ENCODE data around the gene METRN. TPM values are rescaled to one million over a fixed set of nuclear protein-coding genes. Genes with fewer than 3 reads are reported as not detected.

The METRN gene
- total and polyA plus RNA-seq, 2 donors (not counting 1 experiment from before 2014, with no cell fraction given): 6.9 to 10.4 TPM

- H3K9ac ChIP-seq (ENCODE audit: low read length): no peak within 1 kb of the TSS
- peaks cover 0 to 25% of the 10 kb centered on the region in 2 experiments for H3K36me3 ChIP-seq (replicated peaks in 1 of 2; ENCODE audit: control extremely low read depth in 1 of 2, control insufficient read depth in 1 of 2, extremely low read depth in 1 of 2, insufficient read depth in 2 of 2, low read length in 1 of 2)
- peaks cover 10 to 32% of the 10 kb centered on the region in 2 donors for H3K4me1 ChIP-seq (ENCODE audit: control insufficient read depth in 2 of 2, insufficient read depth in 2 of 2, low read length in 2 of 2)
- no peak within 1 kb of the TSS for H3K27ac ChIP-seq (ENCODE audit: low read length in 2 of 2)
- Mint-ChIP-seq H3K27me3 (peaks cover 6% of the 10 kb centered on the region), H3K4me1 (peaks cover 23% of the 10 kb centered on the region), H3K9me3 (ENCODE audit: insufficient read depth) (no peaks in the 10 kb centered on the region), H3K27ac (no peak within 1 kb of the TSS), H3K4me3 (peak within 1 kb of the TSS; percentile 41)
- ChIA-PET POLR2A (interaction anchor here (0.6 kb wide), 1 partner anchor 81 kb away, joined by 4 read pairs; no protein-coding TSS in a partner anchor), CTCF (no interaction called here)
- peaks cover 17% of the 10 kb centered on the region for H4K20me1 ChIP-seq (ENCODE audit: control insufficient read depth, insufficient read depth, low read length, poor library complexity, severe bottlenecking)
- ATAC-seq (ENCODE audit: low read depth) (no peak), DNase-seq (no peak)
- intact Hi-C loops (cut with micrococcal nuclease): loop anchor here (5.0 kb wide), 1 partner anchor 1002 kb away; the partner anchor contains the start of gene JPT2
- peaks cover 0 to 25% (median 11%) of the 10 kb centered on the region in 4 experiments for H3K27me3 ChIP-seq (replicated peaks in 1 of 4; ENCODE audit: control extremely low read depth in 1 of 4, control insufficient read depth in 3 of 4, insufficient read depth in 4 of 4, low read length in 3 of 4)
- no peak within 1 kb of the TSS for H2AFZ ChIP-seq (ENCODE audit: insufficient read depth, low read depth, low read length, poor library complexity, severe bottlenecking)
- no peaks in the 10 kb centered on the region for H3K79me2 ChIP-seq (ENCODE audit: control insufficient read depth, insufficient read depth, low read length)
- H3K4me2 ChIP-seq (replicated peaks; ENCODE audit: low read depth, low read length, poor library complexity, severe bottlenecking): peak within 1 kb of the TSS; percentile 63
- TF ChIP-seq, protein P1, sequence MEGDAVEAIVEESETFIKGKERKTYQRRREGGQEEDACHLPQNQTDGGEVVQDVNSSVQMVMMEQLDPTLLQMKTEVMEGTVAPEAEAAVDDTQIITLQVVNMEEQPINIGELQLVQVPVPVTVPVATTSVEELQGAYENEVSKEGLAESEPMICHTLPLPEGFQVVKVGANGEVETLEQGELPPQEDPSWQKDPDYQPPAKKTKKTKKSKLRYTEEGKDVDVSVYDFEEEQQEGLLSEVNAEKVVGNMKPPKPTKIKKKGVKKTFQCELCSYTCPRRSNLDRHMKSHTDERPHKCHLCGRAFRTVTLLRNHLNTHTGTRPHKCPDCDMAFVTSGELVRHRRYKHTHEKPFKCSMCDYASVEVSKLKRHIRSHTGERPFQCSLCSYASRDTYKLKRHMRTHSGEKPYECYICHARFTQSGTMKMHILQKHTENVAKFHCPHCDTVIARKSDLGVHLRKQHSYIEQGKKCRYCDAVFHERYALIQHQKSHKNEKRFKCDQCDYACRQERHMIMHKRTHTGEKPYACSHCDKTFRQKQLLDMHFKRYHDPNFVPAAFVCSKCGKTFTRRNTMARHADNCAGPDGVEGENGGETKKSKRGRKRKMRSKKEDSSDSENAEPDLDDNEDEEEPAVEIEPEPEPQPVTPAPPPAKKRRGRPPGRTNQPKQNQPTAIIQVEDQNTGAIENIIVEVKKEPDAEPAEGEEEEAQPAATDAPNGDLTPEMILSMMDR (IDR thresholded peaks at IDR 0.05): no peak
- TF ChIP-seq EZH2 (IDR thresholded peaks at IDR 0.05; ENCODE audit: borderline replicate concordance, insufficient read depth, low read depth, low read length, poor library complexity, severe bottlenecking): no peak
- H3K9me3 ChIP-seq (ENCODE audit: control extremely low read depth in 1 of 3, control insufficient read depth in 2 of 3, insufficient read depth in 1 of 3, low read length in 2 of 3): peaks cover 0 to 7% (median 0%) of the 10 kb centered on the region in 3 donors
- H3K4me3 ChIP-seq (ENCODE audit: control extremely low read depth in 1 of 5, extremely low read depth in 1 of 5, insufficient read depth in 1 of 5, low read depth in 2 of 5, low read length in 4 of 5): no peak within 1 kb of the TSS
- 13% methylated on average over 72 of the region's 73 CpGs for WGBS (ENCODE audit: insufficient coverage)
These were observed 39.7 kb upstream of the METRN start, which contains the start of gene RHBDL1 for GRCh38 chr16:674968-675883. Gene RHBDL1 (plus strand): TSS chr16:675671. CDS start chr16:675791, 120 bp downstream.
